ENCODE results near the gene PODXL.

DNA sequence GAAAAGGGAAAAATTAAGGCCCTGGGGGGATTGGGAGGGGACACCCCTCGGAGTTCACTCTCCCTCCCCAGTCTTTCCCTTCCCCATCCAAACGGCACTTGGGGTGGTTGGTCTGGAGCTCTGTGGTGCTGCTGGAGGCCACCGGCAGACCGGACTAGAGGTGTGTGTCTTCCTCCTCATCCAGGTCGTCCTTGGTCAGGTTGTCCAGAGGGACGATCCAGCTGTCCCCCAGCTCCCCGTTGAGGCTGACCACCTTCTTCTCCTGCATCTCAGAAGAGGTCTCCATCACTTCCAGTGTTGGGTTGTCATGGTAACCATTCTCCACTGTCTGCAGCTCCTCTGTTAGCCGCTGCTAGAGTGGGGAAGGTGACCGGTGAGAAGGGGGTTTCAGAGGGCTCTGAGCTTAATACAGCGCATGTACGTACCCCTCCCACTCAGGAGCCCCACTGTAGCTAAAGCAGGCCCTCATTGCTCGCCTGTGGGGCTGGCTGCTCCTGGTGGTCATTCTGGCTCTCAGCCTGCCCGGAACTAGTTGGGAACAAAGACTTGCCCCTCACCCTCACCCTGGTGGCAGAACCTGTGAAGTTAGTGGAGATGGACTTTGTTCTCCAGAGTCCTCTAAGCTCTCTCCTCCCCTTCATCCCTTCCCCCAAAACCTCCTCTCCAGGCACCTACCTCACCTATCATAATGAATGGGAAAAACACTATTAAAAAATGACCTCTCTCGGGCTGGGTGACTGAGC is 52.1 kb downstream of the PODXL start:
- TF ChIP-seq CTCF (IDR thresholded peaks at IDR 0.05) (no peak), POLR2A (IDR thresholded peaks at IDR 0.05) (no peak)
